Measurements from ENCODE around the gene COL6A2.

COL6A2 gene

GRCh38 chr21:46112725-46113215, 14.9 kb downstream of the COL6A2 start:
- no peak overlapping the region for H3K27ac ChIP-seq (ENCODE audit: low read depth, low read length)

GRCh38 chr21:46113497-46114176, 15.7 kb downstream of the COL6A2 start:
- peaks cover 0 to 17% (median 12%) of the 10 kb centered on the region in 5 donors for H3K4me1 ChIP-seq (ENCODE audit: control insufficient read depth in 5 of 5, insufficient read depth in 5 of 5, low read length in 5 of 5)
- peaks cover 0 to 9% (median 4%) of the 10 kb centered on the region in 5 donors for H3K9me3 ChIP-seq (ENCODE audit: control insufficient read depth in 5 of 5, low read length in 5 of 5)
- H3K4me3 ChIP-seq (ENCODE audit: low read depth in 1 of 5, low read length in 5 of 5) = no peak overlapping the region
- no peak overlapping the region for H3K9ac ChIP-seq (ENCODE audit: low read length in 5 of 5)
- no peaks in the 10 kb centered on the region for H3K27me3 ChIP-seq (ENCODE audit: control insufficient read depth in 5 of 5, insufficient read depth in 4 of 5, low read length in 5 of 5)
- no peak overlapping the region for H3K27ac ChIP-seq (ENCODE audit: low read depth, low read length)
- H3K36me3 ChIP-seq (ENCODE audit: control insufficient read depth in 5 of 5, insufficient read depth in 5 of 5, low read length in 5 of 5) = peaks cover 5 to 64% (median 57%) of the 10 kb centered on the region in 5 donors

More at GRCh38 chr21:46112725-46113215, 14.9 kb downstream of the COL6A2 start:
- peaks cover 0 to 9% (median 4%) of the 10 kb centered on the region in 5 donors for H3K9me3 ChIP-seq (ENCODE audit: control insufficient read depth in 5 of 5, low read length in 5 of 5)
- peaks cover 5 to 56% (median 51%) of the 10 kb centered on the region in 5 donors for H3K36me3 ChIP-seq (ENCODE audit: control insufficient read depth in 5 of 5, insufficient read depth in 5 of 5, low read length in 5 of 5)
- H3K9ac ChIP-seq (ENCODE audit: low read length in 5 of 5) = no peak overlapping the region
- peaks cover 0 to 17% (median 12%) of the 10 kb centered on the region in 5 donors for H3K4me1 ChIP-seq (ENCODE audit: control insufficient read depth in 5 of 5, insufficient read depth in 5 of 5, low read length in 5 of 5)
- no peaks in the 10 kb centered on the region for H3K27me3 ChIP-seq (ENCODE audit: control insufficient read depth in 5 of 5, insufficient read depth in 4 of 5, low read length in 5 of 5)
- no peak overlapping the region for H3K4me3 ChIP-seq (ENCODE audit: low read depth in 1 of 5, low read length in 5 of 5)

GRCh38 chr21:46114963-46115362, 17.1 kb downstream of the COL6A2 start:
- peaks cover 0 to 9% (median 4%) of the 10 kb centered on the region in 5 donors for H3K9me3 ChIP-seq (ENCODE audit: control insufficient read depth in 5 of 5, low read length in 5 of 5)
- H3K4me1 ChIP-seq (ENCODE audit: control insufficient read depth in 5 of 5, insufficient read depth in 5 of 5, low read length in 5 of 5) = peaks cover 0 to 12% (median 8%) of the 10 kb centered on the region in 5 donors
- peaks cover 5 to 78% (median 69%) of the 10 kb centered on the region in 5 donors for H3K36me3 ChIP-seq (ENCODE audit: control insufficient read depth in 5 of 5, insufficient read depth in 5 of 5, low read length in 5 of 5)
- no peaks in the 10 kb centered on the region for H3K27me3 ChIP-seq (ENCODE audit: control insufficient read depth in 5 of 5, insufficient read depth in 4 of 5, low read length in 5 of 5)
- no peak overlapping the region for H3K4me3 ChIP-seq (ENCODE audit: low read depth in 1 of 5, low read length in 5 of 5)
- H3K9ac ChIP-seq (ENCODE audit: low read length in 5 of 5) = no peak overlapping the region
- no peak overlapping the region for H3K27ac ChIP-seq (ENCODE audit: low read depth, low read length)

- peaks cover 5 to 84% (median 74%) of the 10 kb centered on the region in 5 donors for H3K36me3 ChIP-seq (ENCODE audit: control insufficient read depth in 5 of 5, insufficient read depth in 5 of 5, low read length in 5 of 5)
- no peak overlapping the region for H3K27ac ChIP-seq (ENCODE audit: low read depth, low read length)
- H3K4me1 ChIP-seq (ENCODE audit: control insufficient read depth in 5 of 5, insufficient read depth in 5 of 5, low read length in 5 of 5) = peaks cover 0 to 5% (median 3%) of the 10 kb centered on the region in 5 donors
- no peak overlapping the region for H3K9ac ChIP-seq (ENCODE audit: low read length in 5 of 5)
- H3K9me3 ChIP-seq (ENCODE audit: control insufficient read depth in 5 of 5, low read length in 5 of 5) = peaks cover 0 to 9% (median 4%) of the 10 kb centered on the region in 5 donors
- no peaks in the 10 kb centered on the region for H3K27me3 ChIP-seq (ENCODE audit: control insufficient read depth in 5 of 5, insufficient read depth in 4 of 5, low read length in 5 of 5)
- H3K4me3 ChIP-seq (ENCODE audit: low read depth in 1 of 5, low read length in 5 of 5) = no peak overlapping the region
These were observed 17.7 kb downstream of the COL6A2 start for GRCh38 chr21:46115441-46116188.

DNA sequence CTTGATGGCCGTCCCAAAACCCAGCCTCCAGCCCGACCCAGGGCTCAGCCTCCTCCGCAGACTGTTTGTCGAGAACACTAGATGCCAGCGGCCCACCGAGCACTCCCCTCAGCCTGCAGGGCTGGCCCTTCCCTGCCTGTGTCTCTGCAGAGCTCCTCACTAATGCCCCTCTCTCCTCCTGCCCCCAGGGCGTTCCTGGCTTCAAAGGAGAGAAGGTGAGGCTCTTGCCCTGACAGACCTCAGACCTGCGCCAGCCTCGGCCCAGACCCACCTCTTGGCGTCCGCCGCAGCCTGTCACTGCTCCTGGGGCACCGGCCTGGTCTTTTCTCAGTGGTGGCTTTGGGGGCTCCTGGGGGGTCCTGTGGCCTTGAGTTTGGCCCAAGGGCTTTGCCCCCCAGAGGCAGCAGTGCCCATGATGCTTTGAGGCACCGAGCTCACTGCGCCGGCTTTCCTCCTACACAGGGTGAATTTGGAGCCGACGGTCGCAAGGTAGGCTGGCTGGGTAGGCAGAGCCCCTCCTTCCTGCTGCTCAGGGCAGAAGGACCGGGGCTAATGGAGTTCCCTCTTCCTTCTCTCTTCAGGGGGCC, 18.4 kb downstream of the COL6A2 start:
- peaks cover 5 to 90% (median 81%) of the 10 kb centered on the region in 5 donors for H3K36me3 ChIP-seq (ENCODE audit: control insufficient read depth in 5 of 5, insufficient read depth in 5 of 5, low read length in 5 of 5)
- H3K27ac ChIP-seq (ENCODE audit: low read depth, low read length) = no peak overlapping the region

DNA sequence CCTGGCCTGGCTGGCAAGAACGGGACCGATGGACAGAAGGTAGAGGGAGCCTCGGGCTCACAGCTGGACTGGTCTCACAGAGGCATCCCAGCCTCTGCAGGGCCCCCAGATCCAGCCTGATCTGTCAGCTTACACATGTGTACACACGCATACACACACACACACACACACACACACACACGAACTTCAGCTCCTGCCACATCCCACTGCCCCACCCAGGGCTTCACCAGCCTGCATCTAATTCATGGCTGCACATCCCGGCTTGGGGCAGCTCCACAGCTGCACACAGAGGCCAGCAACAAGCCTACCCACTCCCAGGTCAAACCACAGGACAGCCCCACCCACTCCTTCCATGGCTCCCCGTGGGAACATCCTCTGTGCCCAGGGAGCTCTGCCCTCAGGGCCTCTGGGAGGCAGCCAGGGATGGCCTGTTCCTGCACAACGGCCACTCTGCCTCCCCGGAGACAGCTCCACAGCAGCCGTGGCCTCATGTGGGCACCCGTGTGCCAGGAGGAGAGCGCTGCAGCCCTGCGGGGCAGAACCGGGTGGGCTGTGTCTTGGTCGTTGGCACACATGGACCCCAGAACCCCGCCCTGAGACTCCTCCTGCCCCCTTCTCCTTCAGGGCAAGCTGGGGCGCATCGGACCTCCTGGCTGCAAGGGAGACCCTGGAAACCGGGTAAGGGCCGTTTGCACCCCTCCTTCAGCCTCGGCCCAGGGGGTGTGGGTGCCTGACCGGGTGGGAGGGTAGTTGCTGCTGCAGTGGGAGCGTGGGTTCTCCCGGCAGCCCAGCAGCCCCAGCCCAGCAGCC, 19.1 kb downstream of the COL6A2 start:
- no peak overlapping the region for H3K9ac ChIP-seq (ENCODE audit: low read length in 5 of 5)
- H3K36me3 ChIP-seq (ENCODE audit: control insufficient read depth in 5 of 5, insufficient read depth in 5 of 5, low read length in 5 of 5) = peaks cover 5 to 94% (median 86%) of the 10 kb centered on the region in 5 donors
- H3K27me3 ChIP-seq (ENCODE audit: control insufficient read depth in 5 of 5, insufficient read depth in 4 of 5, low read length in 5 of 5) = no peaks in the 10 kb centered on the region
- H3K4me3 ChIP-seq (ENCODE audit: low read depth in 1 of 5, low read length in 5 of 5) = no peak overlapping the region
- peaks cover 0 to 9% (median 4%) of the 10 kb centered on the region in 5 donors for H3K9me3 ChIP-seq (ENCODE audit: control insufficient read depth in 5 of 5, low read length in 5 of 5)
- no peak overlapping the region for H3K27ac ChIP-seq (ENCODE audit: low read depth, low read length)
- no peaks in the 10 kb centered on the region for H3K4me1 ChIP-seq (ENCODE audit: control insufficient read depth in 5 of 5, insufficient read depth in 5 of 5, low read length in 5 of 5)

More for the DNA sequence above, 18.4 kb downstream of the COL6A2 start:
- Histone ChIP-seq H3K4me1 (ENCODE audit: control insufficient read depth in 5 of 5, insufficient read depth in 5 of 5, low read length in 5 of 5) (no peaks in the 10 kb centered on the region), H3K9ac (ENCODE audit: low read length in 5 of 5) (no peak overlapping the region), H3K27me3 (ENCODE audit: control insufficient read depth in 5 of 5, insufficient read depth in 4 of 5, low read length in 5 of 5) (no peaks in the 10 kb centered on the region), H3K4me3 (ENCODE audit: low read depth in 1 of 5, low read length in 5 of 5) (no peak overlapping the region), H3K9me3 (ENCODE audit: control insufficient read depth in 5 of 5, low read length in 5 of 5) (peaks cover 0 to 9% (median 4%) of the 10 kb centered on the region in 5 donors)

DNA sequence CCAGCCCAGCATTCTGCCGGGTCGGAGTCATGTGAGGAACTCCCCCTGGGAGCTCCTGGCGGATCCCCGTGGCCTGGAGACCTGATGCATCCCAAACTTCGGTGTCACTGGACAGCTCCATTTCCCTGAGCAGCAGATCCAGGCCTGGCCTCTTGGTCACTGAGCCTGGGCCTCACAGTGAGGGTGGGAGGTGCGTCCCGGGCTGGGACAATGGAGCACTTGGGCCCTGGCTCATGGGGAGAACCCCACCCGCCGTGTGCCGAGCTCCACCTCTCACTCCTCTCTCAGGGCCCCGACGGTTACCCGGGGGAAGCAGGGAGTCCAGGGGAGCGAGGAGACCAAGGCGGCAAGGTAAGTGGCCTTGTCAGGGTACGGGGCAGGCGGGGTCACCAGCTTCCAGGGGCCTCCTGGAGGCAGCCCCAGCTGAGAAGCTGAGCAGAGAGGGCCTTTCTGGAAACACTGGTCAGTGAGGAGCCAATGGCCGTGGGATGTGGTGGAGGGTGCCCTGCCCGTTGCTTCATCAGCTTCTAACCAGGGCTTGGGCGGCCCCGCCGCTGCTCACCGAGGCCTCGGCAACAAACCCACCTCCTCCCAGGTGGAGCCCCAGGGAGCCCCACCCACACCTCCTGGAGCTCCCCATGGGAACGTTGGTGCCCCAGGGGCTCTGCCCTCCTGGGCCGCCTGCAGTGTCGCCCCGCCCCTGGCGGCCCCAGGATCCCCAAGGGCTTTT, 19.8 kb downstream of the COL6A2 start:
- H3K27me3 ChIP-seq (ENCODE audit: control insufficient read depth in 5 of 5, insufficient read depth in 4 of 5, low read length in 5 of 5) = no peaks in the 10 kb centered on the region
- peaks cover 0 to 9% (median 4%) of the 10 kb centered on the region in 5 donors for H3K9me3 ChIP-seq (ENCODE audit: control insufficient read depth in 5 of 5, low read length in 5 of 5)
- peaks cover 5 to 94% (median 85%) of the 10 kb centered on the region in 5 donors for H3K36me3 ChIP-seq (ENCODE audit: control insufficient read depth in 5 of 5, insufficient read depth in 5 of 5, low read length in 5 of 5)
- no peak overlapping the region for H3K27ac ChIP-seq (ENCODE audit: low read depth, low read length)
- H3K9ac ChIP-seq (ENCODE audit: low read length in 5 of 5) = no peak overlapping the region
- no peak overlapping the region for H3K4me3 ChIP-seq (ENCODE audit: low read depth in 1 of 5, low read length in 5 of 5)
- no peaks in the 10 kb centered on the region for H3K4me1 ChIP-seq (ENCODE audit: control insufficient read depth in 5 of 5, insufficient read depth in 5 of 5, low read length in 5 of 5)

DNA sequence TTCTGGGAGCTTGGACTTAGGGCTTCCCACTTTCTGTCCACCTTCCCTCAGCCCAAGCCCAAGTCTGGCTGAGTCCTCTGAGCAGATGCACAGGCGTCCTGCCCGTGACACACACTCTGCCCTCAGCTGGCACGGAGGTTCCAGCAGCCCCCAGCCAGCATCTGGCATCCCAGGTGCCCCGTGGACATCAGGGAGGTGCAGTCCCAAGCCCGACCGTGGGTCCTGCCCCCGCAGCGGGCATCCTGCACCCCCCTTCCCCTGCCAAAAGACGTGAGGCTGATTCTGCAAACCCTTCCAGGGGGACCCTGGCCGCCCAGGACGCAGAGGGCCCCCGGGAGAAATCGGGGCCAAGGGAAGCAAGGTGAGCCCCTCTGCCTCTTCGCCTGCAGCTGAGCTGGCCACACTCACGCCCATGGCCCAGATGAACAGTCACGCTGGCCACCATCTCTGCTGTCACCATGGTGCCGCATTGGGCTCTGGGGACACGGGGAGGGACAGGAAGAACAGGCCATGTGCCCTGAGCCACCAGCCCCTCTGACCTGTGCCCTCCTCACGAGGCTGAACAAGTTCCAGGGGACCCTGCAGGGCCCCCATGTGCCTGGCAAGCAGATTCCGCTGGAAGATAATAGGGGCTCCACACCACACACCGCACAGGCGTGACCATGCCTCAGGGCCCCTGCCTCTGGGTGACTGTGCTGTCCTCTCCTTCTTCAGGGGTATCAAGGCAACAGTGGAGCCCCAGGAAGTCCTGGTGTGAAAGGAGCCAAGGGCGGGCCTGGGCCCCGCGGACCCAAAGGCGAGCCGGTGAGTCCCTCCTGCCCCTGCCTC, 20.6 kb downstream of the COL6A2 start:
- no peak overlapping the region for H3K4me3 ChIP-seq (ENCODE audit: low read depth in 1 of 5, low read length in 5 of 5)
- no peaks in the 10 kb centered on the region for H3K4me1 ChIP-seq (ENCODE audit: control insufficient read depth in 5 of 5, insufficient read depth in 5 of 5, low read length in 5 of 5)
- H3K27me3 ChIP-seq (ENCODE audit: control insufficient read depth in 5 of 5, insufficient read depth in 4 of 5, low read length in 5 of 5) = no peaks in the 10 kb centered on the region
- H3K36me3 ChIP-seq (ENCODE audit: control insufficient read depth in 5 of 5, insufficient read depth in 5 of 5, low read length in 5 of 5) = peaks cover 5 to 94% (median 83%) of the 10 kb centered on the region in 5 donors
- H3K9me3 ChIP-seq (ENCODE audit: control insufficient read depth in 5 of 5, low read length in 5 of 5) = peaks cover 0 to 9% (median 4%) of the 10 kb centered on the region in 5 donors
- H3K9ac ChIP-seq (ENCODE audit: low read length in 5 of 5) = no peak overlapping the region
- H3K27ac ChIP-seq (ENCODE audit: low read depth, low read length) = no peak overlapping the region
